GM19351 (cell line): ENCODE data around the gene DIDO1.

Experiments used
- ATAC-seq: cut with Tn5 transposase; IDR thresholded peaks from one replicate; pipeline ENCODE4 v1.9.1; 2021; ENCODE audit warnings: mild to moderate bottlenecking, moderate library complexity; ENCODE audit not compliant: unreplicated experiment

Gene DIDO1

GRCh38 chr20:62839261-62839660, 87.0 kb downstream of the DIDO1 start:
- no peak for ATAC-seq

DNA sequence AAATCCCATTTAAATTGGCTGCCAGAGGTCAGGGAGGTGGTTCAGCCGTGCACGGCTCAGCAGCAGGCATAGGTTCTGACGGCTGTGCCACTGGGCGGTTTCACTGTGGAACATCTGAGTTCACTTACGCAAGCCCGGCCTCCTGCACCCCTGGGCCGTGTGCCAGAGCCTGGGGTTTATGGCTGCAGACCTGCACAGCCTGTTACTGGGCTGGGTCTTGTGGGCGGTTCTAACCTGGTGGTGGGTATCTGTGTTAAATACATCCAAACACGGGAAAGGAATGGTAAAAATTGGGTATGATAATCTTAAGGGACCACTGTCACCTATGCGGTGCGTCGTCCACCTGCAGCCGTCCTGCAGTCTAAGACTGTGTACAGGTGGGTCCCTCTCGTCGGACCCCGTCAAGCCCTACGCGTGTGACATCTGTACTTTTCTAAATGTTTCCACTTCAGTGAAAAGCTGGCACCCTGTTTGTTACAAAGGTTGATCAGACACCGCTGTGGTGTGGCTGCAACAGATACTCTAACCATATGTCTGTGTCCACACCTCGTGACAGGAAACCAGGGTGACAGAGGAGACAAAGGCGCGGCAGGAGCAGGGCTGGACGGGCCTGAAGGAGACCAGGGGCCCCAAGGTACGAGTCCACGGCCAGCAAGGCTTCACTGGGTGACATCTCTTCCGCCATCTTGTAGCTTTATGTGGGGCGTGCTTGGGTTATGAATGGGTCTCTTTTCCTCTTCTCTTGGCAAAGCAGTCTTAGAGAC, 88.0 kb downstream of the DIDO1 start:
- ATAC-seq = no peak

DNA sequence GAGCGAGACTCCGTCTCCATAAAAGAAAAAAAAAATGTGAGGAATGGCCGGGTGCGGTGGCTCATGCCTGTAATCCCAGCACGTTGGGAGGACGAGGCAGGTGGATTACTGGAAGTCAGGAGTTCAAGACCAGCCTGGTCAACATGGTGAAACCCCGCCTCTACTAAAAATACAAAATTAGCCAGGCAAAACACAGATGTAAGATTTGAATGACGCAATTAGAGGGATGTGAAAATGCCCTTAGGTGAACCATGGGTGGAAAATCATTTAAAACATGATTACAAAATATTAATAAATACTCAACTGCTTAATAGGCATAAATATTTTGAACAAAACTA, 88.5 kb downstream of the DIDO1 start:
- ATAC-seq = no peak

DNA sequence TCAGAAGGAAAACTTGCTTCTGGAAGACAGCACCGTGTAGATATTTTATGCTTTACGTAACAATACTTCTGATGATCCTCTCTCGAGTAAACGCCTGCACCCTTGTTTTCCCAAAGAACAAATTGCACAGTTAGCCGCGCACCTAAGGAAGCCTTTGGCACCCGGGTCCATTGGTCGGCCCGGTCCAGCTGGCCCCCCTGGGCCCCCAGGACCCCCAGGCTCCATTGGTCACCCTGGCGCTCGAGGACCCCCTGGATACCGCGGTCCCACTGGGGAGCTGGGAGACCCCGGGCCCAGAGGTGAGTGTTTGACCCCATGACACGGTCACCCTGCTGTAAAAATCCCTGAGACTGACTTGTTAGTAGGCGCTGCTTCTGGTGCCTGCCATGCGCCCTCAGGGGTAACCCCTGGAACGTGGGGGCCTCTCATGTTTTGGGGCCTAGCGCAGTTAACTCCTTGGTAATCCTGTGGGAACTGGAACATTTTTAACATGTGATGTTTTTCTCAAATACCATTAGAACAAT, 89.3 kb downstream of the DIDO1 start:
- no peak for ATAC-seq

GRCh38 chr20:62835931-62836861, 90.1 kb downstream of the DIDO1 start:
- ATAC-seq = no peak

- ATAC-seq = no peak
These were observed 91.2 kb downstream of the DIDO1 start for GRCh38 chr20:62834967-62835730.

GRCh38 chr20:62832951-62833391, 93.3 kb downstream of the DIDO1 start:
- ATAC-seq = no peak

GRCh38 chr20:62832212-62832922, 93.9 kb downstream of the DIDO1 start:
- no peak for ATAC-seq

DNA sequence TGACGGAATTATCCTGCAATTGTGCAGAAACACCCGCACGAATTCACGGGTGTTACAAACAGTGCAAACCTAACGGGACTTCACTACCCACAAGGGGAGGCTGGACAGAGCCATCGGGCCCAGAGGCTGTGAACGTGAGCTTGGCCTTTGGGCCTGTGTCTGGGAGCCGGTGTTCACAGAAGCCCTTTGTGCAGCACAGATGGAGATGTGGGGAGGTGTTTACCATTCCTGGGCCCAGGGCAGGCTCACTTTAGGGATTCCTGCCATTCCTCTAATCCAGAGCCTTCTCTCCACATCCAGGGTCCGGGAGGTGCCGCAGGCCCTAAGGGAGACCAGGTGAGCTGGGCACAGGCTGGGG, 94.5 kb downstream of the DIDO1 start:
- no peak for ATAC-seq

GRCh38 chr20:62831361-62831788, 94.9 kb downstream of the DIDO1 start:
- ATAC-seq = no peak

GRCh38 chr20:62830821-62831220, 95.5 kb downstream of the DIDO1 start:
- no peak for ATAC-seq

DNA sequence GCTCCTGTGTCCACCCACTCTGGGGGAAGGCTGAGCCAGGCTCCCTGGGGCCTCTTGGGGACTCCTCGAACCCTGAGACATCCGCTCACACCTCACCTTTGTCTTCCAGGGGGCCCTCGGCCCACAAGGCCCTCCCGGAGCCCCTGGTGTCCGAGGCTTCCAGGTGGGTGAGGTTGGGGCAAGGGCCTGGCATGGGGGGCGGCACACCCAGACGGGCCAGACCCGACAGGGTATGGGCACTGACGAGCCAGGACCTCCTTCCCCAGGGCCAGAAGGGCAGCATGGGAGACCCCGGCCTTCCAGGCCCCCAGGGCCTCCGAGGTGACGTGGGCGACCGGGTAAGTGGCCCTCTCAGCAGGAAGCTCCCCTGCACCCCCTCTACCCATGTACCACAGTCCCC, 96.1 kb downstream of the DIDO1 start:
- no peak for ATAC-seq

- ATAC-seq = no peak
These were observed 96.8 kb downstream of the DIDO1 start for GRCh38 chr20:62829231-62830230.

DNA sequence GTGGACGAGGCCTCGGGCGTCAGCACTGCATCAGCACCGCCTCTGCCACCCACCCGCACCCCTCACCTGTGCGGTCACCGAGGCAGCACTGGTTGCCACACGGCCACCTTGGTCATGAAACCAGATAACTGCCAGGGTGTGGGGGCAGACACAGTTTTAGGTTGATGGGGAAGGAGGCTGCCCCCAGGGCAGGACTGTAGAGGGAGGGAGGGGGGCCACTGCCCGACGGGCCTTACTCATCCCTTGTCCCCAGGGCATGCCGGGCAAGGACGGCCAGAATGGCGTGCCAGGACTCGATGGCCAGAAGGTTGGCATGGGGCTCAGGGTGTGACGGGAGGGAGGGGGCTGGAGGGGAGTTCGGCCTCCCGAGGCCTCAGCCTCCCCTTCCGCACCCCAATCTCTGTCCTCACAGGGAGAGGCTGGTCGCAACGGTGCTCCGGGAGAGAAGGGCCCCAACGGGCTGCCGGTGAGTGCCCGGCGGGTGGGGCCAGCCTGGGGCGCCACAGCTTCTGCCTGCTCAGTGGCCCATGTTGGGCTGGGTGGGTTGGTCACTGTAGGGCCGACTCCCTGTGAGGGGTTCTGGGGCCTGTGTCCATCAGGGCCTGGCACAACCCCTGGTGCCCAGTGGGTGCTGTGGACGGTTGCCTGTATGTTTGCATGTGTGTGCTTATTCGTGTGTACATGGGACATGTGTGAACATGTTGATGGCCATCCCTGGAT, 97.6 kb downstream of the DIDO1 start:
- ATAC-seq = no peak

GRCh38 chr20:62828051-62828450, 98.3 kb downstream of the DIDO1 start:
- ATAC-seq = no peak
